Parathyroid adenoma (tissue), 2 donors: ENCODE data around the gene BRAF.

Experiments
- H2AFZ ChIP-seq: fragments of 300-600 bp; sonication (generic); one replicate; pipeline ENCODE4 v1.7.0; 2017; ENCODE audit warnings: antibody characterized with exemption, mild to moderate bottlenecking
- H3K27ac ChIP-seq: fragments of 300-600 bp; sonication (generic); one replicate; pipeline ENCODE4 v1.7.0; 2017
- H3K27me3 ChIP-seq: fragments of 300-600 bp; sonication (generic); one replicate; pipeline ENCODE4 v1.7.0; 2017; ENCODE audit warnings: low read length; ENCODE audit not compliant: control insufficient read depth, insufficient read depth
- H3K36me3 ChIP-seq: fragments of 300-600 bp; sonication (generic); one replicate; pipeline ENCODE4 v1.7.0; 2017; ENCODE audit warnings: low read length; ENCODE audit not compliant: control insufficient read depth, insufficient read depth
- H3K4me1 ChIP-seq: fragments of 300-600 bp; sonication (generic); one replicate; pipeline ENCODE4 v1.7.0; 2017; ENCODE audit warnings: control low read depth
- H3K4me2 ChIP-seq: fragments of 300-600 bp; sonication (generic); one replicate; pipeline ENCODE4 v1.7.0; 2017; ENCODE audit warnings: low read length
- H3K4me3 ChIP-seq: fragments of 300-600 bp; sonication (generic); one replicate; pipeline ENCODE4 v1.7.0; 2017; ENCODE audit warnings: low read depth, low read length
- H3K79me2 ChIP-seq: fragments of 300-600 bp; sonication (generic); one replicate; pipeline ENCODE4 v1.7.0; 2017; ENCODE audit warnings: control low read depth
- H3K9ac ChIP-seq: fragments of 300-600 bp; sonication (generic); one replicate; pipeline ENCODE4 v1.7.0; 2017; ENCODE audit warnings: mild to moderate bottlenecking
- H3K9me3 ChIP-seq: fragments of 300-600 bp; sonication (generic); one replicate; pipeline ENCODE4 v1.7.0; 2017; ENCODE audit warnings: low read length; ENCODE audit not compliant: control insufficient read depth
- TF ChIP-seq, protein P1 (sequence below): fragments of 300-600 bp; sonication (generic); IDR thresholded peaks from one replicate; pipeline ENCODE4 v1.7.0; 2017; ENCODE audit warnings: antibody characterized with exemption, mild to moderate bottlenecking
- donor health status: primary hyperparathyroidism.

The BRAF gene

GRCh38 chr7:140863867-140864266 lies 60.9 kb downstream of the BRAF start:
- Histone ChIP-seq H3K4me1 (peaks cover 15% of the 10 kb centered on the region), H3K4me2 (no peak overlapping the region), H3K9me3 (no peaks in the 10 kb centered on the region), H3K9ac (no peak overlapping the region), H3K27me3 (no peaks in the 10 kb centered on the region), H3K79me2 (peaks cover 47% of the 10 kb centered on the region), H2AFZ (no peak overlapping the region), H3K4me3 (no peak overlapping the region), H3K27ac (no peak overlapping the region), H3K36me3 (no peaks in the 10 kb centered on the region)
- TF ChIP-seq, protein P1, sequence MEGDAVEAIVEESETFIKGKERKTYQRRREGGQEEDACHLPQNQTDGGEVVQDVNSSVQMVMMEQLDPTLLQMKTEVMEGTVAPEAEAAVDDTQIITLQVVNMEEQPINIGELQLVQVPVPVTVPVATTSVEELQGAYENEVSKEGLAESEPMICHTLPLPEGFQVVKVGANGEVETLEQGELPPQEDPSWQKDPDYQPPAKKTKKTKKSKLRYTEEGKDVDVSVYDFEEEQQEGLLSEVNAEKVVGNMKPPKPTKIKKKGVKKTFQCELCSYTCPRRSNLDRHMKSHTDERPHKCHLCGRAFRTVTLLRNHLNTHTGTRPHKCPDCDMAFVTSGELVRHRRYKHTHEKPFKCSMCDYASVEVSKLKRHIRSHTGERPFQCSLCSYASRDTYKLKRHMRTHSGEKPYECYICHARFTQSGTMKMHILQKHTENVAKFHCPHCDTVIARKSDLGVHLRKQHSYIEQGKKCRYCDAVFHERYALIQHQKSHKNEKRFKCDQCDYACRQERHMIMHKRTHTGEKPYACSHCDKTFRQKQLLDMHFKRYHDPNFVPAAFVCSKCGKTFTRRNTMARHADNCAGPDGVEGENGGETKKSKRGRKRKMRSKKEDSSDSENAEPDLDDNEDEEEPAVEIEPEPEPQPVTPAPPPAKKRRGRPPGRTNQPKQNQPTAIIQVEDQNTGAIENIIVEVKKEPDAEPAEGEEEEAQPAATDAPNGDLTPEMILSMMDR, result no peak

DNA sequence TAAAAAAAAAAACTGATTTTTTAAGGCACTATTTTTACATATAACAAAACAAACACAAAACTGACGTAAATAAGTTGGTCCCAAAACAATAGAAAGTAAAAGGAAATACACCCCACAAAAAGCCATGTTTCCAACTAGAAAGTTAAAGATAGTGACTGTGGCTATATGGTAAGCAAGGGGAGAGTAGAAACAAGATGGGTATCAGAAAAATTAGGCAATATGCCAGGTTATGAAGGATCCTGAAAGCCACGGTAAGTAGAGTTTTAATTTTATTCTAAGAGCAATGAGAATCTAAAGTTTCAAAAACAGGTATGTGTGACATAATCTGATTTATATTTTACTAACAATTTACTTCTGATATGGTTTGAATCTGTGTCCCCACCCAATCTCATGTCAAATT lies 61.5 kb downstream of the BRAF start:
- no peaks in the 10 kb centered on the region for H3K27me3 ChIP-seq
- H3K9me3 ChIP-seq, result no peaks in the 10 kb centered on the region
- peaks cover 15% of the 10 kb centered on the region for H3K4me1 ChIP-seq
- H2AFZ ChIP-seq, result no peak overlapping the region
- H3K9ac ChIP-seq, result no peak overlapping the region
- peaks cover 45% of the 10 kb centered on the region for H3K79me2 ChIP-seq
- no peak overlapping the region for H3K4me2 ChIP-seq
- TF ChIP-seq, protein P1, result no peak
- no peak overlapping the region for H3K4me3 ChIP-seq
- H3K27ac ChIP-seq, result no peak overlapping the region
- no peaks in the 10 kb centered on the region for H3K36me3 ChIP-seq

GRCh38 chr7:140857048-140857447 lies 67.7 kb downstream of the BRAF start:
- Histone ChIP-seq H2AFZ (no peak overlapping the region), H3K4me1 (peaks cover 12% of the 10 kb centered on the region), H3K9ac (no peak overlapping the region), H3K27me3 (no peaks in the 10 kb centered on the region), H3K27ac (no peak overlapping the region), H3K9me3 (no peaks in the 10 kb centered on the region), H3K4me2 (no peak overlapping the region), H3K4me3 (no peak overlapping the region), H3K79me2 (peaks cover 23% of the 10 kb centered on the region), H3K36me3 (no peaks in the 10 kb centered on the region)
- TF ChIP-seq, protein P1, result no peak

GRCh38 chr7:140841166-140841715 lies 83.5 kb downstream of the BRAF start:
- Histone ChIP-seq H3K79me2 (peaks cover 32% of the 10 kb centered on the region), H2AFZ (no peak overlapping the region), H3K9ac (no peak overlapping the region), H3K27me3 (no peaks in the 10 kb centered on the region), H3K4me3 (no peak overlapping the region), H3K4me1 (peaks cover 3% of the 10 kb centered on the region), H3K4me2 (no peak overlapping the region), H3K9me3 (no peaks in the 10 kb centered on the region), H3K27ac (no peak overlapping the region), H3K36me3 (no peaks in the 10 kb centered on the region)
- TF ChIP-seq, protein P1, result no peak

GRCh38 chr7:140831724-140832123 lies 93.0 kb downstream of the BRAF start:
- Histone ChIP-seq H3K36me3 (no peaks in the 10 kb centered on the region), H3K4me2 (no peak overlapping the region), H3K27ac (no peak overlapping the region), H3K27me3 (no peaks in the 10 kb centered on the region), H3K4me3 (no peak overlapping the region), H2AFZ (no peak overlapping the region), H3K9ac (no peak overlapping the region), H3K4me1 (no peaks in the 10 kb centered on the region), H3K79me2 (peaks cover 7% of the 10 kb centered on the region), H3K9me3 (no peaks in the 10 kb centered on the region)
- TF ChIP-seq, protein P1, result no peak
